Lung (tissue), 12 donors: ENCODE data around the gene HS3ST1. TPM values are rescaled to one million over a fixed set of nuclear protein-coding genes. Genes with fewer than 3 reads are reported as not detected.

Source experiments
- ATAC-seq: fragments of 200-7000 bp; cut with Tn5 transposase; one replicate; pipeline ENCODE4 v1.9.1; 2020; ENCODE audit warnings: moderate number of reproducible peaks; ENCODE audit not compliant: insufficient read depth, low FRiP score
- DNase-seq, 3 donors: peaks; one replicate each; pipeline ENCODE4 v3.0.0-alpha.2; 2013 to 2017
- H3K27ac ChIP-seq, 2 donors: one replicate each; pipeline ENCODE4 v1.5.1; 2013; ENCODE audit warnings: mild to moderate bottlenecking in 2 of 2, moderate library complexity in 2 of 2, control low read depth in 1 of 2, inconsistent platforms in 1 of 2, low read depth in 1 of 2, low read length in 1 of 2
- H3K27me3 ChIP-seq, 3 donors: one replicate each; pipeline ENCODE4 v1.5.1; 2013; ENCODE audit warnings: low read length in 2 of 3; ENCODE audit not compliant: control insufficient read depth in 3 of 3, insufficient read depth in 3 of 3
- H3K36me3 ChIP-seq, 4 donors: one replicate each; pipeline ENCODE4 v1.5.1; 2013; ENCODE audit warnings: low read length in 4 of 4, mild to moderate bottlenecking in 1 of 4, moderate library complexity in 1 of 4; ENCODE audit not compliant: control insufficient read depth in 4 of 4, insufficient read depth in 4 of 4
- H3K4me1 ChIP-seq, 5 donors: one replicate each; pipeline ENCODE4 v1.5.1; 2013; ENCODE audit warnings: low read length in 5 of 5, mild to moderate bottlenecking in 2 of 5, moderate library complexity in 1 of 5; ENCODE audit not compliant: control insufficient read depth in 5 of 5, insufficient read depth in 5 of 5
- H3K4me3 ChIP-seq: one replicate; pipeline ENCODE4 v1.5.1; 2013; ENCODE audit warnings: mild to moderate bottlenecking, control low read depth, moderate library complexity
- H3K9ac ChIP-seq, 2 donors: one replicate each; pipeline ENCODE4 v1.5.1; 2013; ENCODE audit warnings: low read length in 2 of 2, control low read depth in 1 of 2; ENCODE audit not compliant: insufficient read depth in 1 of 2
- H3K9me3 ChIP-seq, 4 donors: one replicate each; pipeline ENCODE4 v1.5.1; 2013; ENCODE audit warnings: low read length in 3 of 4, mild to moderate bottlenecking in 1 of 4, moderate library complexity in 1 of 4; ENCODE audit not compliant: control insufficient read depth in 4 of 4, insufficient read depth in 3 of 4
- WGBS, 2 donors: extraction: QIAGEN DNeasy Blood & Tissue Kit; methylation state at CpG; one replicate each; pipeline ENCODE4 v1.1.7; 2013; 5-methylcytosine and 5-hydroxymethylcytosine counted together
- polyA plus RNA-seq, 2 donors: library from polyadenylated mRNA; stranded (reverse); fragments of 200-250 nt; gene quantifications; one replicate each; pipeline ENCODE4 v1.2.1, GENCODE V29; 2013
- total RNA-seq, 2 donors: library from RNA; depleted of rRNA in 1 of 2; stranded (reverse); fragments of >200 nt in 1 of 2; gene quantifications; one replicate each; pipeline ENCODE4 v1.2.1, GENCODE V29; 2014 to 2021
- TF ChIP-seq, protein P1 (sequence below): IDR thresholded peaks from 2 replicates; pipeline ENCODE4 v1.5.1; 2012; ENCODE audit warnings: mild to moderate bottlenecking; ENCODE audit errors: control extremely low read depth, extremely low read depth
- donor health status: control.
- donor health status: control.
- donor health status: Bipolar disorder and iron deficiency.
- donor health status: healthy.
- donor health status: DM: yes; HTN: yes; CAD: no.

The HS3ST1 gene
- total and polyA plus RNA-seq, 4 donors: 1.7 to 15.4 (median 11.0) TPM

DNA sequence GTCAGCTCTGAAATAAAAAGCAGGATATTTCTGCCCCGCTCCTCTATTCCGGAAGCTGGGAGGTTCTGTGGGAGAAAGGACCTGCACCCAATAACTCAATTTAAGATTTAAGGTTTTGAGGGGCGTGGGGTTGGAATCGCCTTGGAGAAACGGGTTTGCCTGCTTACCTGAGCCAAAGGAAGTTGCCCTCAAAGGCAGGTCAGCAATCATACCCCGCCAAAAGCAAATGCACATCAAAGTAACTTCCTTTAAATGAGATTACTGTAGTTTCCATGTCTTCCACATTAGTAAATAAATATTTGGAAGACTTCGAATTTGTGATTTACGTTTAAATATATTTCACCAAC lies 978 bp upstream of the HS3ST1 start:
- no peaks in the 10 kb centered on the region for H3K36me3 ChIP-seq
- H3K27ac ChIP-seq: no peak overlapping the region
- H3K27me3 ChIP-seq: no peaks in the 10 kb centered on the region
- H3K4me1 ChIP-seq: peaks cover 0 to 23% (median 3%) of the 10 kb centered on the region in 5 donors
- TF ChIP-seq, protein P1, sequence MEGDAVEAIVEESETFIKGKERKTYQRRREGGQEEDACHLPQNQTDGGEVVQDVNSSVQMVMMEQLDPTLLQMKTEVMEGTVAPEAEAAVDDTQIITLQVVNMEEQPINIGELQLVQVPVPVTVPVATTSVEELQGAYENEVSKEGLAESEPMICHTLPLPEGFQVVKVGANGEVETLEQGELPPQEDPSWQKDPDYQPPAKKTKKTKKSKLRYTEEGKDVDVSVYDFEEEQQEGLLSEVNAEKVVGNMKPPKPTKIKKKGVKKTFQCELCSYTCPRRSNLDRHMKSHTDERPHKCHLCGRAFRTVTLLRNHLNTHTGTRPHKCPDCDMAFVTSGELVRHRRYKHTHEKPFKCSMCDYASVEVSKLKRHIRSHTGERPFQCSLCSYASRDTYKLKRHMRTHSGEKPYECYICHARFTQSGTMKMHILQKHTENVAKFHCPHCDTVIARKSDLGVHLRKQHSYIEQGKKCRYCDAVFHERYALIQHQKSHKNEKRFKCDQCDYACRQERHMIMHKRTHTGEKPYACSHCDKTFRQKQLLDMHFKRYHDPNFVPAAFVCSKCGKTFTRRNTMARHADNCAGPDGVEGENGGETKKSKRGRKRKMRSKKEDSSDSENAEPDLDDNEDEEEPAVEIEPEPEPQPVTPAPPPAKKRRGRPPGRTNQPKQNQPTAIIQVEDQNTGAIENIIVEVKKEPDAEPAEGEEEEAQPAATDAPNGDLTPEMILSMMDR: no peak
- no peak overlapping the region for H3K9ac ChIP-seq
- no peaks in the 10 kb centered on the region for H3K9me3 ChIP-seq
- peak in 1 of 3 donors; percentile 50 for DNase-seq
- no peak overlapping the region for H3K4me3 ChIP-seq
- ATAC-seq: no peak
- WGBS, 2 donors: 33 to 34% methylated on average over 8 of the region's 8 CpGs

DNA sequence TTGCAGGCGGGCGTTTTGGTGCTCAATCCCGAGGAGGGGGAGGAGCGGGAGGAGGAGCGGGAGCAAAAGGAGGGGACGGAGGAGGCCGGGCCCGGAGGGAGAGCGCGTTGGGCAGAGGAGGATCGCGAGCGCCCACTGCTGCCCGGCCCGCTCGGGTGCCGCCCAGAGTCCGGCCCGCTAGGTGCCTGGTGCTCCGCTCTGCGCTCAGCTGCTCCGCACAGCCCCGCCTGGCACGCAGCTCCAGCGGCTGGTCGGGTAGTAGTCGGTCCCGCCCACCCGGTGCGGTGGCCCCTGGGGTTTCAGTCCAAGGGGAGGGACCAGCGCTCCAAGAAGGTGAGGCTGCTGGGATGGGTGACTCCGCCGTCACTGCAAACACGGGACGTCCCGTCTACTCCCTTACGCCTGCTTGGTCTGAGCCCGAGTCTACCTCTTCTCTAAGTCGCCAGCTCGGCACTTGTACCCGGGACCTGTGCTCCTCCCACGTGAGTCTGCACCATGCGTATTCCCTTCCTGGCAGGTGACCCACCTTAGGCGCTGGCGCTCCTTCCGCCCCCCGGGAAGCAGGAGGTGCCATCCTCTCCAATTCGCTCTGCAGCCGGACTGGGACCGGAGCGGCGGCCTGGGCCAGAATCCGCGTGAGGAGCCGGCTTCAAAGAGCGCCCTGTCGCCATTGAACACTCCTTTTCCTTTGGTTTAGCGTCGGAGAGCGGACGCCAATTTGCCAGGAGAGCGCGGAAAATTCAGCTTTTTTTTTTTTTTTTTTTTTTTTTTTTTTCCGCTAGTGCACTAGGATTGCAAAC lies 405 bp upstream of the HS3ST1 start:
- Histone ChIP-seq H3K4me1 (peaks cover 0 to 27% (median 3%) of the 10 kb centered on the region in 5 donors), H3K36me3 (no peaks in the 10 kb centered on the region), H3K27me3 (no peaks in the 10 kb centered on the region), H3K4me3 (peak overlapping the region; percentile 33), H3K9ac (peak overlapping the region; percentile 5 to 53), H3K9me3 (no peaks in the 10 kb centered on the region), H3K27ac (peak overlapping the region in 1 of 2 donors; percentile 40)
- 1% methylated on average over 43 to 64 of the region's 64 CpGs for WGBS, 2 donors
- DNase-seq (peak; percentile 85 to 92 (median 88)), ATAC-seq (peak; percentile 93)
- TF ChIP-seq, protein P1: peak; percentile 31

DNA sequence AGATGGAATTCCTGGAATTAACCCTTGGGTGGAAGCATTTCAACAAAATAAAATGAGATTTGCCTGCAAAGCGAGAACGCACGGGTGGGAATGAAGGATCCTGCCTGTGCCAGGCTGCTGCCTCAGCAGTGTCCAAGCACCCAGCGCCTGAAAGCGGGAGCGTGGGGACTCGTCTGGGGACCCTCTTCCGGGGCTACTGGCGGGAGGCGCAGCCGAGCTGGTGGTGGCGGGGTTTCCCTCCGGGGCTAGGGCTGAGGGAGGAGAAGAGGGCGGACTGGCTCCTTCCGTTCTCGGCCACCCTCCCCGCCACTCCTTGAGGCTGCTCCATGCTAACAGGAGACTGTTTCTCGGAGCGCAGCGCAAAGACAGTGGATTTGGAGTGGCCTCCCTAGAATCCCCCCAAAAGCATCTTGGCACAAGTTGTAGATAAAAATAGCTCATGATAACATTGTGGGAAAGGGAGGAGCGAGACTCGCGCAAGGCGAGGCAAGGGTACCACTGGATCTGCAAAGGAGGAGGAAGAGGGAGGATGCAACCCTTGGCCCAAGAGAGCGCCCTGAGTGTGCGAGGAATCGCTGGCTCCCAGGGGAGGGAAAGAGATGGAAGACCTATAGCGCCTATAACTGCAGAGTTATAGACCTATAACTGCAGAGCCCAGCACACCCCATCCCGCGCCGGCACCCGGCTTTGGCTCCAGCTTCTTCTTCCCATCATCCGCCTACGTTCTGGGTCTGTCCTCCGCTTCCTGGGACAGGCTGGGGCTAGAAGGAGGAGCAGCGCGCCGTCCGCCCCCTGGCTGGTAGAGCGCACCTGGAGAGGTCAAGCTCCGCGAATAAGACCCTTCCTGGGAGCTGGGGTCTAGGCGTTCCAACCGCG lies 1.3 kb downstream of the HS3ST1 start:
- Histone ChIP-seq H3K27me3 (no peaks in the 10 kb centered on the region), H3K4me1 (peaks cover 0 to 39% (median 8%) of the 10 kb centered on the region in 5 donors), H3K9ac (peak overlapping the region in 1 of 2 donors; percentile 11), H3K9me3 (no peaks in the 10 kb centered on the region), H3K27ac (no peak overlapping the region), H3K36me3 (no peaks in the 10 kb centered on the region), H3K4me3 (peak overlapping the region; percentile 32)
- TF ChIP-seq, protein P1: no peak
- ATAC-seq (no peak), DNase-seq (peak; percentile 20 to 61 (median 44))
- WGBS, 2 donors: 7% methylated on average over 44 to 45 of the region's 45 CpGs
